ENCODE measurements around the gene COG5.

DNA sequence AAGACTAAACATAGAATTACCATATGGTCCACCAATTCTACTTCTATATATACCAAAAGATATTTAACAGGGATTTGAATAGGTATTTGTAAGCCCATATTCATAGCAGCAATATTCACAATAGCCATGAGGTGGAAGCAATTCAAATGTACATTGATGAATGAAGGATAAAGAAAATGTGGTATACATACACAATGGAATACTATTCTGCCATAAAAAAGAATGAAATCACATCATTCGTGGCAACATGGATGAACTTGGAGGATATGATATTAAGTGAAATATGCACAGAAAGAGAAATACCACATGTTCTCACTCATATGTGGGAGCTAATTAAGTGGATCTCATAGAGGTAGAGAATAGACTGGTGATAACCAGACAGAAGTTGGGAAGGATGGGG is 128.0 kb downstream of the COG5 start:
- TF ChIP-seq ZNF274 (IDR thresholded peaks at IDR 0.05; ENCODE audit: low read depth, low read length), result no peak
- TF ChIP-seq YY1 (IDR thresholded peaks at IDR 0.05; ENCODE audit: insufficient read depth, insufficient read length), result no peak
- TF ChIP-seq SUZ12 (IDR thresholded peaks at IDR 0.05; ENCODE audit: extremely low read depth, insufficient read depth, insufficient read length), result no peak

Data from NT2/D1 (cell line).